GM21367 (cell line): ENCODE results near the gene WAPL.
A peak's percentile ranks its signal among the peaks of the same experiment; 100 is the strongest.
"Not testable (repeated sequence)": the region's sequence is repeated elsewhere in the genome, so short reads cannot be mapped to it uniquely, and the experiment has no call there.

Experiments
- ATAC-seq: cut with Tn5 transposase; IDR thresholded peaks from one replicate; pipeline ENCODE4 v1.9.1; 2021; ENCODE audit not compliant: unreplicated experiment

Gene WAPL

DNA sequence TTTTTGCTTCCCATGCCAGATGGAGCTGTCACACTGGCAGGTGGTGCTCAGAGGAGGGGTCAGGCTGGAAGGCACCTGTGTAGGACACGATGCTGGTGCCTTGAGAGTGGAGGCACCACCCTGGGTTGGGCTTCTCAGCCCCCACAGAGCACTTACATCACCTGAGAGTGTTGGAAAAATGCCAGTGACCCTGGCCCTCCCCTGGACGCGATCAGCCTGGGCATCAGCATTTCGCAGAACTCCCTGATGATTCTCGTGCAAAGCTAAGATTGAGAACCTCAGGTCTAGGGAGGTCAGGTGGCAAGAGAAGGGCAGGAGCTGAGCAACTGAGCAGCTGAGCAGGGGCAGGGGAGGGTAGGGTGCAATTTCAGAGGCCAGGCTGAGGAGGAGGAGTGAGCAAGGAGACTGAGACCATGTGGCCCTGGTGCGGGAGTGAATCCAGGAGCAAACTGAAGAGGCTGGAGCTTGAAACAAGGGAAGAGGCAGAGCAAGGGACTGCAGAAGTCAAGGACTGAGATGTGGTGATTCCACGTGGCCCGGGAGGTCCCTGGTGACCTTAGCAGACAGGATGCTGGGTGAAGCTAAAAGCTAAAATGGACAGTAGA, 130.3 kb downstream of the WAPL start:
- ATAC-seq, result no peak

DNA sequence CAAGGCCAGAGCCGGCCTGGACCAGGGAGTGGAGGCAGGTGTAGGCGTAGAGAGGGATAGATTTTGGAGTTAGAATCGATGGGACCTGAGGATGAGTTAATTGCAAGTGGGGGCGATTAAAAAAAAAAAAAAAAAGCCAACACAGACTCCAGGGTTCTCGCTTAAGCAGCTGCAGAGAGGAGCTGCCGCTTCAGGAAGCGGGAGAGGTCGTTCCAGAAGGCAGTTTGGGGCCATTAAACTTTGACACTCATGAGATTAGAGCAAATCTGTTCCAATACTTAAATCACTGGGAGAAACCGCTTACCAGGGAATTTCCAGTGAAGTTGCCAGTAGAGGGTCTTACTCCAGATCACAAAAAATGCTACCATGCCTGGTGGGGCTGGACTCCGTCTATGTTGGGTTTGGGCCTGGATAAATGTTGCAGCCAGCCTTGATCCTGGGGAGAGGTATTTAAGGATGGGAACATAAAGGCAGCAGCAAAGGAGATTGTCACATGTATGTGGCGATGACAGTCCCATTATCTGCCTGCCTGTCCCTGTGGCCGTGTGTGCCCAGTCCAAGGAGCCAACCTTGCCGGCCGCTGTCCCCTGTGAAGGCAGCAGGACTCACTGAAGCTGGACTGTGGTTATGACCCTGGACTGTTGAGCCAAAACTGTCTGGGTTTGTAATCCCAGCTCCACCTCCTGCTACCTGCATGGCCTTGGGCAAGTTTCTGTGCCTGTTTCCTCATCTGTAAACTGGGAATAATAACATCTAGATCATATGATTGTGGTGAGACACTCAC, 131.1 kb downstream of the WAPL start:
- no peak for ATAC-seq

DNA sequence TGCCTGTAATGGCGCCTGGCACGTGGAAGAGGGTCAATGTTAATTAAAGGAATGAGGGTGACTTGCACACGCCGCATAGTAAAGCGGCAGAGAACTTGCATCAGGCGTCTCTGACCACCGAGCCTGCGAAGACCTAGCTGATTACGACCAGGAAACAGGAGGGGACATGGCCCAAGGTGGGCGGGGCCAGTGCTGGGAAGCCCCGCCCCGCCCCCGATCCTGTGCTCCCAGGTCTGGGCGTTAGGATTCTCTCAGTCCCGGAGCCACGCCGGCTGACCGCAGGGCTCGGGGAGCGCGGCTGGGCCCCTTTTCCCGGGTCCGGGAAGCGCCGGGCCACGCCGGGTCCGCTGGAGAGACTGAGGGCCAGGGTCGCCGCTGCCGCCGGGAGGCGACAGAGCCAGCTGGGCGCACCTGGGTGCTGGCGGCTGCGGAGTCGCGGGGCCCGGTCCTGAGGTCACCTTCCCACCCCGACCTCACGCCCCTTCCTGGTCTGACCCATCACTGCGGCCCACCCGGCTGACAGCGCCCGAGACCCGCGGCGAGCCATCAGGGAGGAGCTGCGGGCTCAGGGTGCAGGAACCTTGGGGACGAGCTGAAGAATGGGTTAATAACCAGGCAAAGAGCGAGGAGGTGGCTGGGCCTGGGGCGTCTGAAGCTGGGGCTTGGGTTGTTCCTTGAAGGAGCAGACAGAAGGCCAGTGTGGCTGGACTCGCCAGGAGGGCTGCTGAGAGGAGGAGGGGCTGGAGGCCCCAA, 132.0 kb downstream of the WAPL start:
- peak; percentile 62 for ATAC-seq

DNA sequence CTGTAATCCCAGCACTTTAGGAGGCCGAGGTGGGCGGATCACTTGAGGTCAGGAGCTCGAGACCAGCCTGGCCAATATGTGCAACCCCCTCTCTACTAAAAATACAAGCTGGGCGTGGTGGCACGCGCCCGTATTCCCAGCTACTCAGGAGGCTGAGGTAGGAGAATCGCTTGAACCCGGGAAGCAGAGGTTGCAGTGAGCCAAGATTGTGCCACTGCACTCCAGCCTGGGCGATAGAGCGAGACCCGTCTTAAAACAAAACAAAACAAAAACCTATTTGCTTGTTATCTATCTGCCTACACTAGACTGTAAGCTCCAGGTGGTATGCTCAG, 132.5 kb downstream of the WAPL start:
- ATAC-seq, result not testable (repeated sequence)

DNA sequence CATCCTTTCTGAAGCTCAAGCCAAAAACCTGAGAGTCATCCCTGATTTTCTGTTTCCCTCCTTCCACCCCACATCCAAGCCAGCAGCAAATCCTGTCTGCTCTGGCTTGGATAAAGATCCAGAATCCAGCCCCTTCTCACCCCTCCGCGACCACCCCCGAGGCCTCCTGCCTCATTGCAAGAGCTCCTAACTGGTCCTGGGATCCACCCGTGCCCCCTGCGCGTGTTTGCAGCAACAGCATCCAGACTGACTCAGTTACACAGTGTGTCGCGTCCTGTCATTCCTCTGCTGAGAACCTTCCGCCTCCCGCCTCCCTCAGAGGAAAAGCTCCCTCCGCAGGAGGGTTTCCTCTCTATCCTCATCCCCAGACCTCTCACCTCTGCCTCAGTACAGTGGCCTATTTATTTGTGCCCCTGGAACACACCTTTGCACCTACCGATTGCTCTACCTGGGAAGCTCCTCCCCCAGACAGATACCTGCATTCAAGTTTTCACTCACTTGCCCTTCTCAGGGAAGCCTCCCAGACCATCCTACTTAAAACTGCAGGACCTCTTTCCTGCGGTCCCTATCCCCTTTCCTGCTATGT, 133.4 kb downstream of the WAPL start:
- no peak for ATAC-seq

DNA sequence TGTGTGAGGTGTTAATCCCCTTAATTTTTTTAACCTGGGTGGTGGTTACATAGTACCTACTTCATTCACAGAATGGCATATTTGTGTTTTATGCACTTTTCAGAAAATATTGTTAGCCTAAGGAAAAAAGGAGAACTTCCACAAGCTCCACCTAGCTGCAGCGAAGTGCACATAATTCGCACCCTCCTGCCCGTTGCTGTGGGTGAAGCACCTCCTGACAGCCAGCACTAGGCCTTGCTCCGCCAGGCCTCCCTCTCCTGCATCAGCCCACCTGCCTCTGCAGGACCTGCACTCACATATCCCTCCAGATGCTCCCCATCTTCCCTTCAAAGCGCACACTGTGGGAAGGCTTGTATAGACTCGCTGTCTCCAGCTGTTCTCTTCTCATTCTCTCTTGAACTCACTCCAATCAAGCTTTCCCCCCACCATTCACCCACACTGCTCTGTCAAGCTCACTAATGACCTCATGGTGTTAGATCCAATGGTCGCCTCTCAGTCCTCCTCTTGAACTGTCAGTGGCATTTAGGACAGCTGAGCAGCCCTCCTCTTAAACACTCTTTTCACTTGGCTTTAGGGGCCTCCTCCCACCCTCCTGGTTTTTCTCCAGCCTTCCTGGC, 134.3 kb downstream of the WAPL start:
- no peak for ATAC-seq

DNA sequence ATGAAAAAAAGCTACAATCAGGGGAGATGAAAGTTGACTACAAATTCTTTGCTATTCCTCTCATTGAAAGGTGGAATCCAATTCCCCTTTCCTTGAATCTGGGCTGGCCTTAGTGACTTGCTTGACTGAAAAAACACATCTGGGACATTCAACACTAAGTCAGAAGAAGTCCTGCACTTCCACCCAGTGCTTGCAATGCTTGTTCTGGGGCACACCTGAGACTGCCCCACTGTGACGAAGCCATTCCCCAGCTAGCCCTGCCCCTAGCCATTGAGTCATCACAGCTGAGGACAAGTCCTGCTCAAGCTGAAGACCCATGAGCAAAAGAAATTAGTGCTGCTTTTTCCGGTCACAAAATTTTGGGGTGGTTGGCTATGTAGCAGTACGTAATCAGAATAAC, 135.8 kb downstream of the WAPL start:
- no peak for ATAC-seq
